ENCODE measurements around the gene GNG3. TPM values are rescaled to one million over a fixed set of nuclear protein-coding genes. Genes with fewer than 3 reads are reported as not detected.
"Not testable (repeated sequence)": the region's sequence is repeated elsewhere in the genome, so short reads cannot be mapped to it uniquely, and the experiment has no call there.

The GNG3 gene
- total RNA-seq, 1 donor from 2014 or later = not detected

GRCh38 chr11:62728171-62728988 is 20.9 kb downstream of the GNG3 start, which contains the start of gene TTC9C:
Gene TTC9C (plus strand): TSS chr11:62728486. CDS start chr11:62728849, 363 bp downstream.
- H3K4me3 ChIP-seq = peak within 1 kb of the TSS; percentile 98 to 99
- peak; percentile 54 to 95 for DNase-seq (ENCODE audit: low spot score in 2 of 2)
- H3K4me1 ChIP-seq = peaks cover 5 to 42% of the 10 kb centered on the region in 2 donors
- H3K27me3 ChIP-seq = no peaks in the 10 kb centered on the region
- H3K27ac ChIP-seq = peak within 1 kb of the TSS; percentile 92 to 95
- TF ChIP-seq CTCF (IDR thresholded peaks at IDR 0.05) = no peak
- intact Hi-C loops (cut with DNase I) = loop anchor here (1.0 to 5.0 kb wide), 5 partner anchors 25 to 129 kb away; partner anchors contain the start of genes C11orf98, CSKMT, TAF6L and TMEM179B
- H3K36me3 ChIP-seq = peaks cover 10 to 20% of the 10 kb centered on the region in 2 donors
- H3K9me3 ChIP-seq = no peaks in the 10 kb centered on the region

- H3K27me3 ChIP-seq; DNase-seq (ENCODE audit: low spot score in 2 of 2); H3K9me3 ChIP-seq; intact Hi-C loops (cut with DNase I): not testable (repeated sequence)
- H3K4me1 ChIP-seq = peaks cover 5 to 30% of the 10 kb centered on the region in 2 donors
- peak overlapping the region; percentile 92 to 95 for H3K27ac ChIP-seq
- H3K36me3 ChIP-seq = peaks cover 21 to 22% of the 10 kb centered on the region in 2 donors
- peak overlapping the region; percentile 38 to 98 for H3K4me3 ChIP-seq
Measured at GRCh38 chr11:62730076-62730475, 22.6 kb downstream of the GNG3 start.

GRCh38 chr11:62732830-62733229 is 25.4 kb downstream of the GNG3 start:
- Histone ChIP-seq H3K4me3 (no peak overlapping the region), H3K27me3 (no peaks in the 10 kb centered on the region), H3K9me3 (no peaks in the 10 kb centered on the region), H3K27ac (no peak overlapping the region), H3K36me3 (peaks cover 46 to 47% of the 10 kb centered on the region in 2 donors), H3K4me1 (peaks cover 5 to 24% of the 10 kb centered on the region in 2 donors)
- DNase-seq (ENCODE audit: low spot score in 2 of 2) = no peak
- intact Hi-C loops (cut with DNase I) = no loop called here
- no peak for TF ChIP-seq CTCF (IDR thresholded peaks at IDR 0.05)

- Histone ChIP-seq H3K27me3 (no peaks in the 10 kb centered on the region), H3K4me3 (no peak overlapping the region), H3K27ac (no peak overlapping the region), H3K9me3 (no peaks in the 10 kb centered on the region), H3K4me1 (no peaks in the 10 kb centered on the region), H3K36me3 (peaks cover 70% of the 10 kb centered on the region in 2 donors)
- no peak for DNase-seq (ENCODE audit: low spot score in 2 of 2)
- intact Hi-C loops (cut with DNase I) = no loop called here
- TF ChIP-seq CTCF (IDR thresholded peaks at IDR 0.05) = no peak
Measured at GRCh38 chr11:62737196-62737595, 29.7 kb downstream of the GNG3 start.

GRCh38 chr11:62747475-62748160 is 40.1 kb downstream of the GNG3 start:
- Histone ChIP-seq H3K27ac (no peak overlapping the region), H3K4me1 (peaks cover 2% of the 10 kb centered on the region in 2 donors), H3K4me3 (no peak overlapping the region), H3K36me3 (peaks cover 0 to 11% of the 10 kb centered on the region in 2 donors), H3K27me3 (no peaks in the 10 kb centered on the region), H3K9me3 (no peaks in the 10 kb centered on the region)
- DNase-seq (ENCODE audit: low spot score in 2 of 2) = no peak
- no peak for TF ChIP-seq CTCF (IDR thresholded peaks at IDR 0.05)
- intact Hi-C loops (cut with DNase I) = no loop called here

GRCh38 chr11:62749931-62750330 is 42.5 kb downstream of the GNG3 start:
- peaks cover 0 to 14% of the 10 kb centered on the region in 2 donors for H3K36me3 ChIP-seq
- H3K27me3 ChIP-seq; H3K4me3 ChIP-seq; DNase-seq (ENCODE audit: low spot score in 2 of 2); intact Hi-C loops (cut with DNase I); H3K9me3 ChIP-seq; H3K27ac ChIP-seq: not testable (repeated sequence)
- H3K4me1 ChIP-seq = peaks cover 11 to 15% of the 10 kb centered on the region in 2 donors
